Loucy (cell line): ENCODE measurements around the gene ATG16L1.

Experiments
- EZH2phosphoT487 ChIP-seq: fragments of 200-600 bp; IDR thresholded peaks from 2 replicates; pipeline ENCODE4 v1.6.1; 2018; ENCODE audit warnings: antibody characterized with exemption, mild to moderate bottlenecking, moderate library complexity, borderline replicate concordance
- TF ChIP-seq, protein P1 (sequence below): fragments of 200-600 bp; sonication (generic); conservative IDR thresholded peaks from 2 replicates; pipeline ENCODE4 v1.5.1; 2014; ENCODE audit warnings: mild to moderate bottlenecking, antibody characterized with exemption, low read length

DNA sequence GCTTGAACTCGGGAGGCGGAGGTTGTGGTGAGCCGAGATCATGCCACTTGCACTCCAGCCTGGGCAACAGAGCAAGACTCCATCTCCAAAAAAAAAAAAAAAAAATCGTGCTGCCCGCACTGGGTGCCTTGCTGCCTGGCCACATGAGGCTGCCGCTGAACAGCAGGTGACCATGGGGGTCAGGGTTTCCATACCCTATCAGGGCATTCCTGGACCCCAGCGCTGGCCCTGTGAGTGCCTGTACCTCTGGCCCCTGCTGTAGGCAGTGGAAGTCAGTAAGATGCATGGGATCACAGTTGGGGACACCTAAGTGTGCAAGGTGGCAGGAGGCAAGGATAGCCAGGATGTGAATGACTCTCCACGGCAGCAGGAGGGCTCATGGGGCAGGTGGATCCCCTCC lies 75.0 kb downstream of the ATG16L1 start:
- no peak for TF ChIP-seq EZH2phosphoT487
- TF ChIP-seq, protein P1, sequence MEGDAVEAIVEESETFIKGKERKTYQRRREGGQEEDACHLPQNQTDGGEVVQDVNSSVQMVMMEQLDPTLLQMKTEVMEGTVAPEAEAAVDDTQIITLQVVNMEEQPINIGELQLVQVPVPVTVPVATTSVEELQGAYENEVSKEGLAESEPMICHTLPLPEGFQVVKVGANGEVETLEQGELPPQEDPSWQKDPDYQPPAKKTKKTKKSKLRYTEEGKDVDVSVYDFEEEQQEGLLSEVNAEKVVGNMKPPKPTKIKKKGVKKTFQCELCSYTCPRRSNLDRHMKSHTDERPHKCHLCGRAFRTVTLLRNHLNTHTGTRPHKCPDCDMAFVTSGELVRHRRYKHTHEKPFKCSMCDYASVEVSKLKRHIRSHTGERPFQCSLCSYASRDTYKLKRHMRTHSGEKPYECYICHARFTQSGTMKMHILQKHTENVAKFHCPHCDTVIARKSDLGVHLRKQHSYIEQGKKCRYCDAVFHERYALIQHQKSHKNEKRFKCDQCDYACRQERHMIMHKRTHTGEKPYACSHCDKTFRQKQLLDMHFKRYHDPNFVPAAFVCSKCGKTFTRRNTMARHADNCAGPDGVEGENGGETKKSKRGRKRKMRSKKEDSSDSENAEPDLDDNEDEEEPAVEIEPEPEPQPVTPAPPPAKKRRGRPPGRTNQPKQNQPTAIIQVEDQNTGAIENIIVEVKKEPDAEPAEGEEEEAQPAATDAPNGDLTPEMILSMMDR: no peak
